Testis (tissue), 2 donors: ENCODE data around the gene KRTAP20-4.

Experiments used
- CTCF ChIP-seq, 3 experiments: fragments of 450-650 bp in 2 of 3; fragments of 200-600 bp in 1 of 3; sonication (generic) in 1 of 3; IDR thresholded peaks; one replicate each; pipeline ENCODE4 v1.5.1; 2016 to 2019; ENCODE audit warnings: antibody characterized with exemption in 3 of 3, mild to moderate bottlenecking in 2 of 3, moderate library complexity in 1 of 3
- POLR2A ChIP-seq: fragments of 450-650 bp; IDR thresholded peaks from one replicate; pipeline ENCODE4 v1.6.1; 2017; ENCODE audit warnings: antibody characterized with exemption, mild to moderate bottlenecking, moderate library complexity

- TF ChIP-seq CTCF (IDR thresholded peaks at IDR 0.05) = no peak
- no peak for TF ChIP-seq POLR2A
Measured at GRCh38 chr21:30577766-30578165, 42.7 kb upstream of the KRTAP20-4 start.
